GM21825 (cell line): Measurements from ENCODE around the gene LRRC74B.
"Not testable (repeated sequence)": the region's sequence is repeated elsewhere in the genome, so short reads cannot be mapped to it uniquely, and the experiment has no call there.

Experiments used
- ATAC-seq: cut with Tn5 transposase; IDR thresholded peaks from one replicate; pipeline ENCODE4 v1.9.1; 2021; ENCODE audit warnings: mild to moderate bottlenecking, moderate library complexity; ENCODE audit not compliant: unreplicated experiment

Gene LRRC74B

DNA sequence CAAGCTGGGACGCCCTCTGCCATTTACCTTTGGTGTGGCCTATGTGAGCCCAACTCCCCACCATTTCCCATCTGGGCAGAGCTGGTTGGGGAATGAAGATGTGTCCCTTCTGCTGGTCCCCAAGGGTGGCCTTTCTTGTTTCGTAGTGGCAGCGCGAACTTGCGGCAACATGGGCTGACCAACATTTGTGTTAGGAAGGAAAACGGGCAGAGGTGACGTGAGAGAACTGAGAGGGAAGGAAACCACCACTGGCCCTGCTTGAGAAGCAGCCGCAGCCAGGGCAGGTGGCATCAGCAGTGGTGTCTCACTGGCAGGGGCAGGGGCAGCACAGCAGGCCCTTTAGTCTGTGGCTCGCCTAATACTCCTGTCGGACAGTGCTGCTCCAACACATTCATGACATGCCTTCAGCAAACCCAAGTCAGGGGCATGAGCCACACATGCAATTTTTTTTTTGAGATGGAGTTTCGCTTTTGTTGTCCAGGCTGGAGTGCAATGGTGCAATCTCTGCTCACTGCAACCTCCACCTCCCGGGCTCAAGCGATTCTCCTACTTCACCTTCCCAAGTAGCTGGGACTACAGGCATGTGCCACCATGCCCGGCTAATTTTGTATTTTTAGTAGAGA lies 29.9 kb downstream of the LRRC74B start:
- no peak for ATAC-seq

DNA sequence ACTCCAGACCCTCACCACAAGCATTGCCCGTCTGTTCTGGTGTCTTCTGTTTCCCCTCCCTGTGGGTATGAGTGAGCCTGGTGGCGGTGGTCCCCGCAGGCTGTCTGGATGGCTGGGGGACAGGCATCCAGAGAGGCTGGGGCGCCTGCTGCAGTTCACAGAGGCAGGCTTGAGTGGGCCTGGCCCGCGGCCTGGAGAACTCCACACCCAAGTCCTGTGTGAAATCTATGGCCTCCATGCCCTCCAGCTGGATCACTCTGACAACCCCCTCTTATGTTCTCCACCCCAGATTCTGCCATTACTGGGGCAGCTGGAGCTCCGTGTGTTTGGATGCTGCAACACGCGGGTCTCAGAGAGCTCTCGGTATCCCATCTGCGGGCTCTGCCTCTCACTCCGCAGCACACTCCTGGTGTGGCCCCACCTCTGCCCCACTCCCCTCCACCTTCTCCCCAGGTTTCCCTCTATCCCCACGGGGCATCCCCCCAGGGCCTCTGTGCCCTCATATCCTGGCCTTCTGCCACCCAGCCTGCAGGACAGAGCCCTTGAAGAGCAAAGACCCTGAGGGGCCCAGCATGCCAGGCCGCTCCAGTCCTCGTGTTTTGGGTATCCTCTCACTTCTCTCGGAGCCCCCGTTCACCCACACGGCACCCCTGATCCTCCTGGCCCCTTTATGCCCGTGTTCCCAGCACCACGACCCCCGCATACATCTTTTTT lies 31.3 kb downstream of the LRRC74B start:
- ATAC-seq, result no peak

DNA sequence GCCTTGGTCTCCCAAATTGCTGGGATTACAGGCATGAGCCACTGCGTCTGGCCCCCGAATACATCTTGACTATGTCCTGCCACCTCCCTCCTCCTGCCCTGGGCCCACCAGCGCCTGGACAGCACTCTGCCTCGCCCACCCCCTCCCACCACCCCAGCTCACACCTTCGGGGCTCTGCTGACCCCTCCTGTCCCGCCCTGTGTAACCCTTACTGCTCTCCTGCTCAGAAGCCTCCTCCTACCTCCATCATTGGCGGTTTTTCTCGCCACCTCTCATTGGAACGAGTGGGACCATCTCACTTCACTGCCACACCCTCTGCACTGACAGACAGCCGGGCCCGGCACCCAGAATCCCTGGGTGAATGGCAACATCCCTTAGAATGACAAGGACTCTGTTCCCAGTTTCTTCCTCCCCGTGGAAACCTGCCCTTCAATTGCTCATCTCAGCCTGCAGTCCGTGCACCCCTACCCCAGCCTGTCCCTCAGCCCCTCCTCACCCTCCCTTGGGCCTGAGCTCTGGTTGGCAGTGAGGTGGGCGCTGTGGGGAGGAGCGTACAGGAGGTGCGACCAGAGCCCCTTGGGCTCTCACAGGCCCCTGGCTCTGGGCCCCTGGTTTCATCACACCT lies 32.2 kb downstream of the LRRC74B start:
- no peak for ATAC-seq

DNA sequence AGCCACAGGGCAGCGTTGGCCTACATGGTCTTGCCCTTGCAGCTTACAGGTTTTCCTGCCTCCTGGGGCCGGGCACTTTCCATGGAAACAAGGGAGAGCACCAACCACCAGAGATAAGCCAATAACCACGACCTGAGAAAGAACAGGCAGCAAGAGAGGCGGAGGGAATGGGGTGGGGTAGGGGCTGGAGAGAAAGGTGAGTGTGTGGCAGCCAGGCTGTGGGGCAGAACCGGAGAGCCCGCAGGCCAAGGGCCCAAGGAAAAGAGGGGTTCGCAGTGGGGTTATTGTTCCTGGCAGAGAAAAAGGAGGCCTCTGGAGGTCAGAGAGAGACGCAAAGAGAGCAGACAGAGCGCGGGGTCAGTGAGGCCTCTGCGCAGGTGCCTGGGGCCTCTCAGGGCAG lies 33.2 kb downstream of the LRRC74B start:
- ATAC-seq, result no peak

DNA sequence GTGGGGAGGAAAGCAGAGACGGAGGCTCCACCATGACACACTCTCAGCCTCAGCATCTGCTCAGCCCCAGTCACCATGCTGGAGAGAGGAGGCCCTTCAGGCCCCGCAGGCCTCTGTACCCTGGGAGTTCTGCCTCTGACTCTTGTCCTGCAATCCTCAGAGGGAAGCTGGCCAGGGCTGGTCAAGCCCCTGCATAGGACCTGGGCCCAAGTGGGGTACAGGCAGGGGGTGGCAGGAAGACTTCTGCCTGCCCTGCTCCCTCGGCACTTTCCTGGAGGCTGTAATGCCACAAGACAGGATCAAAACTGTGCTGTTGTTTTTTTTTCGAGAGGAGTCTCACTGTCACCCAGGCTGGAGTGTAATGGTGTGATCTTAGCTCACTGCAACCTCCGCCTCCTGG lies 33.7 kb downstream of the LRRC74B start:
- ATAC-seq, result no peak

DNA sequence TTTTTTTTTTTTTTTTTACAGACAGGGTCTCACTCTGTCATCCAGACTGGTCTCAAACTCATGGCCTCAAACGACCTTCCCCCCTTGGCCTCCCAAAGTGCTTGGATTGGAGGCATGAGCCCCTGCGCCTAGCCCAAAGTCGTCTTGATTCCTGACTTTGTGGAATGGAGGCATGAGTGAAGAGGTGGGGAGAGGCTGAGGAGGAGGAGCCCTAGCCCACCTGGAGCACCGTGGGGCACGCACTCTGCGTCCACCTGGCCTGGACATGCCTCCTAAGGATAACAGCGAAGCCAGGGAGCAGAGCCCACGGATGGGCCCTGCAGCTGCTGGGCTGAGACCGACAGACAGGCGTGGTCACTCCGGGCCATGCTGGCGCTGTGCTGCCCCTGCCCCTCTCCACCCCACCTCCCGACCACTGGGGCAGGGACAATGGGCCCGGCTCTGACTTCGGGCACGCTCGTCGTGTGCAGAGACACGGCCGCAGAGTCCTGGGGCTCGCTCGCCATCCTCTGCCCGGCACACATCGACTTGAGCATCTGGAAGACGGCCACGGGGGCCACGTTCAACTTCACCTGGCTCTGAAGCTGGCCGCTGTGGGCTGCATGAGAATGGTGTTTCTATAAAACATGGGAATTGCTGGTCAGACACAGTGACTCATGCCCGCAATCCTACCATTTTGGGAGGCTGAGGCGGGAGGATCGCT lies 34.8 kb downstream of the LRRC74B start:
- ATAC-seq, result no peak

DNA sequence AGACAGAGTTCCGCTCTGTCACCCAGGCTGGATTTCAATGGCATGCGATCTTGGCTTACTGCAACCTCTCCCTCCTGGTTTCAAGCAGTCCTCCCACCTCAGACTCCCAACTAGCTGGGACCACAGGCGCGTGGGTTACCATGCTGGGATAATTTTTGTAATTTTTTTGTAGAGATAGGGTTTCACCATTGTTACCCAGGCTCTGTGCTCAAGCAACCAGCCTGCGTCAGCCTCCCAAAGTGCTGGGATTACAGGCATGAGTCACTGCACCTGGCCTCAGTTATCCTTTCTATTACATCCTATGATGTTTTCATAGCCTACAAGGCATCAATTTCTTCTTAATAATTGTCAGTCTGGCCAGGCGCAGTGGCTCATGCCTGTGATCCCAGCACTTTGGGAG lies 36.5 kb downstream of the LRRC74B start:
- ATAC-seq, result no peak

DNA sequence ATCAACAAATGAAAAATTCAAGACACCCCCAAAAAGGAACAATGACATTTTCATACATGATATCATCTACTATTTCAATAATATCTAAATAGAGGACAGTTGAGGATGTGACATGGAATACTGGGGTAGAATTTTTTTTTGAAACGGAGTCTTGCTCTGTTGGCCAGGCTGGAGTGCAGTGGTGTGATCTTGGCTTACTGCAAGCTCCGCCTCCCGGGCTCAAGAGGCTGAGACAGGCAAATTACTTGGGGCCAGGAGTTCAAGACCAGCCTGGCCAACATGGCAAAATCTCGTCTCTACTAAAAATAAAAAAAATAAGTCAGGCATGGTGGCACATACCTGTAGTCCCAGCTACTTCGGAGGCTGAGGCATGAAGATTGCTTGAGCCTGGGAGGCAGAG lies 41.4 kb downstream of the LRRC74B start:
- ATAC-seq, result no peak

DNA sequence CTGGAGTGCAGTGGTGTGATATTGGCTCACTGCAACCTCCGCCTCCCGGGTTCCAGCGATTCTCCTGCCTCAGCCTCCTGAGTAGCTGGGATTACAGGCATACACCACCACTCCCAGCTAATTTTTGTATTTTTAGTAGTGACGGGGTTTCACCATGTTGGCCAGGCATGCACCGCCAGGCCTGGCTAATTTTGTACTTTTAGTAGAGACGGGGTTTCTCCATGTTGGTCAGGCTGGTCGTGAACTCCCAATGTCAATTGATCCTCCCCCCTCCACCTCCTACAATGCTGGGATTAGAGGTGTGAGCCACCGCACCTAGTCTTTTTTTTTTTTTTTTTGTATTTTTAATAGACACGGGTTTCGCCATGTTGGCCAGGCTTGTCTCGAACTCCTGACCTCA lies 42.2 kb downstream of the LRRC74B start:
- ATAC-seq, result not testable (repeated sequence)

DNA sequence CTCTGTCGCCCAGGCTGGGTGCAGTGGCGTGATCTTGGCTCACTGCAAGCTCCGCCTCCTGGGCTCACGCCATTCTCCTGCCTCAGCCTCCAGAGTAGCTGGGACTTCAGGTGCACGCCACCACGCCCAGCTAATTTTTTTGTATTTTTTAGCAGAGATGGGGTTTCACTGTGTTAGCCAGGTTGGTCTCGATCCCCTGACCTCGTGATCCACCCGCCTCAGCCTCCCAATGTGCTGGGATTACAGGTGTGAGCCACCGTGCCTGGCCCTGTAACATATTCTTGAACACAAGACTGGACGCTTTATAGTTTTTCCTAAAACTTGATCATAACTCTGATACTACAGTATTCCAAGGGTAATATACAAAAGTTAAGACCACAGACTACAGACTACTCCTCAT lies 45.5 kb downstream of the LRRC74B start:
- ATAC-seq, result not testable (repeated sequence)

DNA sequence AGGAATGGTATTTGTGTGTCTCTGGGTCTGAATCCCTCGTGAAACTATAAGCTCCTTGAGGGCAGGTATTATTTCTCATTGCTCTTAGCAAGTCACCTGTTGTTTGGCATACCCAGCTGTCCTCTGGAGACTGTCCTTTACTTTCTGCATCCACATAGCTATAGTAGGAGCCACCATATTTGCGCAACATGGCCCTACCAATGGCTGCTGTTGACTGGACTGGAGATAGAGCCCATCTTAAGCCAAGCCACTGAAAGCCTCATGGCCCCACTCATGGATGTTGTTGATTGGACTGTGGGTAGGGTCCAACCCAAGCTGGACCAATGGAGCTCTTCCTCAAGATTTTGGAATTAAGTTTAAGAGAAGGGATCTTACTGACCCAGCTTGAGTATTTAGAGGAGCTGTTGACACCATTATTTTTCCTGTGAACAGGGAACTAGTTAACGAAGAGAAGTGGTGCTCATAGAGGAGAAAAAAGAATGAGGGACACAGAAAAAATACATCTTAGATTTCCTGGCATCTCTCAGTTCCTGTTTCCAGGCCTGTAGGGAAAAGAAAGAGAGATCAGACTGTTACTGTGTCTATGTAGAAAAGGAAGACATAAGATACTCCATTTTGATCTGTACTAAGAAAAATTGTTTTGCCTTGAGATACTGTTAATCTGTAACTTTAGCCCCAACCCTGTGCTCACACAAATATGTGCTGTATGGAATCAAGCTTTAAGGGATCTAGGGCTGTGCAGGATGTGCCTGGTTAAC lies 47.2 kb downstream of the LRRC74B start:
- ATAC-seq, result no peak

DNA sequence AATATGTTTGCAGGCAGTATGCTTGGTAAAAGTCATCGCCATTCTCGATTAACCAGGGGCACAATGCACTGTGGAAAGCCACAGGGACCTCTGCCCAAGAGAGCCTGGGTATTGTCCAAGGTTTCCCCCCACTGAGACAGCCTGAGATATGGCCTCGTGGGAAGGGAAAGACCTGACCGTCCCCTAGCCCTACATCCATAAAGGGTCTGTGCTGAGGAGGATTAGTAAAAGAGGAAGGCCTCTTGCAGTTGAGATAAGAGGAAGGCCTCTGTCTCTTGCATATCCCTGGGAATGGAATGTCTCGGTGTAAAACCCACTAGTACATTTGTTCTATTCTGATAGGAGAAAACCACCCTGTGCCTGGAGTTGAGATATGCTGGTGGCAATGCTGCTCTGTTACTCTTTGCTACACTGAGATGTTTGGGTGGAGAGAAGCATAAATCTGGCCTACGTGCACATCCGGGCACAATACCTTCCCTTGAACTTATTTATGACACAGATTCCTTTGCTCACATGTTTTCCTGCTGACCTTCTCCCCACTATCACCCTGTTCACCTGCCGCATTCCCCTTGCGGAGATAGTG lies 47.9 kb downstream of the LRRC74B start:
- not testable (repeated sequence) for ATAC-seq

DNA sequence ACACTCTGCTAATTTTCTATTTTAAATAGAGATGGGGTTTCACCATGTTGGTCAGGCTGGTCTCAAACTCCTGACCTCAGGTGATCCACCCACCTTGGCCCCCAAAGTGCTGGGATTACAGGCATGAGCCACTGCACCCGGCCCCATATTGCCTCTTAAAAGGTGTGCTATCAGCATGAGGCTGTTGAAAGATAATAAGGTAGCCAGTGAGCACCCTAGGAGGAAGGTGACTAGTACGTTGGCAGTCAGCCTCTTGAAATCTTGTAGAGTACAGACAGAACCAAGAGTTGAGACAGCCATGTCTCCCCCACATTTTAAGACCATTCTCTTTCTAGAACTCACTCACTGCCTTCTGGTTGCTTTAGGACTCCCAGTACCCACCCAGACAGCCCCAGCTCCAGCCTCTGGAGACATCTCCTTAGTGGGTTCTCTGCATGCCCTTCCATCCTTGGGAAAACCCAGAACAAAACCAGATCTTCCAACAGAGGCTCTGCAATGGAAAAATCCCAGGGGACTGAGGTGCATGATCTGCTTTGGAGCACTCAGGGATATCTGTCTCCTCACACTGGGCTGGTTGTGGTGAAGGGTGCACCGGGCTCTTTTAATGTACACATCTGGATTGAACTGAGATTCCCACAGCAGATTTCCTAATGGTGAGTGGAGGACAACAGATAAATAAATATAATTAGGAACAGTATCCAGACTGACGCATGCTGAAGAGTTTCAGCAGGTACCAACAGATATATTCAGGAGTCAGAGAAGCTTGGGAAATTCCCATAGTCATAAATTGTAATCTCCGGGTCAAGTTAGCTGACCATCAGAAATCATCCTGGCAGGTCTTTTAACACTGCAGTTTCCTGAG lies 49.4 kb downstream of the LRRC74B start:
- ATAC-seq, result no peak

DNA sequence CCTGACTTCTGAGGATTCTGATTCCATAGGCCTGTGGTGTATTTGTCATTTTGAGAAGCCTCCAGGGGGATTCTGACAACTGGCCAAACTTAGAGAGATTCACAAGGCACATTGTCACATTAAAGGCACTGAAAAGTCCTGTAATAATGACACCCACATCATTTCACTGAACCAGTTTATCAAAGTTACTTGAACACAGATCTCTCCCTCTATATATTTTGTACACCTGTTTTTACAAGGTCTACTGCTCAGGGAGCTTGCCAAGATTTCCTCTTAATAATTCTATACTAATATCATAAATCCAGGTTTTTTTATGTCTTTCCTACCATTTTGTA lies 50.0 kb downstream of the LRRC74B start:
- no peak for ATAC-seq

DNA sequence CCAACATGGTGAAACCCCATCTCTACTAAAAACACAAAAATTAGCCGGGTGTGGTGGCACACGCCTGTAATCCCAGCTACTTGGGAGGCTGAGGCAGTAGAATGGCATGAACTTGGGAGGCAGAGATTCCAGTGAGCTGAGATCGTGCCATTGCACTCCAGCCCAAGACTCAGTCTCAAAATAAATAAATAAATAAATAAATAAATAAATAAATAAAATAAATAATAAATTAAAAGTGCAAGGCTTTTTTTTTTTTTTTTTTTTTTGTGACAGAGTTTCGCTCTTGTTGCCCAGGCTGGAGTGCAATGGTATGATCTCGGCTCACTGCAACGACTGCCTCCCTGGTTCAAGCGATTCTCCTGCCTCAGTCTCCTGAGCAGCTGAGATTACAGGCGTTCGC lies 51.1 kb downstream of the LRRC74B start:
- not testable (repeated sequence) for ATAC-seq

DNA sequence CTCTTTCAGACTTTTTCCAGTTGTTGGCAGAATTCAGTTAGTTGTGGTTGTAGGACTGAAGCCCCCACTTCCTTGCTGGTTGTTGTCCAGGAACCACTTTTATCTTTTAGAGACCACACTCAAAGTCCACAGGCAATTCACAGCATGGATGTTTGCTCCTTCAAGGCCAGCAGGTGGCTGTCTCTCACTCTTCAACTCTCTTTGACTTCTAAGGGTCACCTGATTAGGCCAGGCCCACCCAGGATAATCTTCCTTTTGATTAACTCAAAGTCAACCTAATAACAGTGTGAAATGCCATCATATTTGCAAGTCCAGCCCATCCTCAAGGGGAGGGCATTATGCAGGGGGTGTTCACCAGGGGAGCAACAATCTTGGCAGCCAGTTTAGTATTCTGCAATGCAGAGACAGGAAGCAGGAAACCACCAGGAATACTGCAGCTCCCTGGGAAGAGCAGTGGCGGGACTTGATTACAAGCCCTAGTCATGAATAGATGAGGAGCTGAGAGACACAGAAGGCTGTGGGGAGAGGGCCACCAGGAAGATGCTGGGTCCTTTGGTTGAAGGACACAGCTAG lies 52.4 kb downstream of the LRRC74B start:
- ATAC-seq, result no peak

DNA sequence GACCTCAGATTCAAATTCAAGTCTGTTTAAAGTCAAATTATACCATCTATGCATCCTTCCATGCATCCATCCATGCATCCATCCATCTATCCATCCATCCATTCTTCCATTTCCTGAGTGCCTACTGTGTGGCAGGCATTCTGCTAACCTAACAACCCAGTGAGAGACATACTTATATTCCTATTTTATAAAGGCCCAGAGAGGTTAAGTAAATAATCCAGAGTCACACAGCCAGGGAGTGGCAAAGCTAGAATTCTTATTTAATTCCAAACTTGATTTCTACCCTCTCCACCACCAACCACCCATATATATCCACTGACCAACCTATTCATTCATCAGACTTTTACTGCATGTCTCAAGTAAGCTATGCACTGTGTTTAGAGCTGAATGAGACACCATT lies 53.8 kb downstream of the LRRC74B start:
- ATAC-seq, result no peak

DNA sequence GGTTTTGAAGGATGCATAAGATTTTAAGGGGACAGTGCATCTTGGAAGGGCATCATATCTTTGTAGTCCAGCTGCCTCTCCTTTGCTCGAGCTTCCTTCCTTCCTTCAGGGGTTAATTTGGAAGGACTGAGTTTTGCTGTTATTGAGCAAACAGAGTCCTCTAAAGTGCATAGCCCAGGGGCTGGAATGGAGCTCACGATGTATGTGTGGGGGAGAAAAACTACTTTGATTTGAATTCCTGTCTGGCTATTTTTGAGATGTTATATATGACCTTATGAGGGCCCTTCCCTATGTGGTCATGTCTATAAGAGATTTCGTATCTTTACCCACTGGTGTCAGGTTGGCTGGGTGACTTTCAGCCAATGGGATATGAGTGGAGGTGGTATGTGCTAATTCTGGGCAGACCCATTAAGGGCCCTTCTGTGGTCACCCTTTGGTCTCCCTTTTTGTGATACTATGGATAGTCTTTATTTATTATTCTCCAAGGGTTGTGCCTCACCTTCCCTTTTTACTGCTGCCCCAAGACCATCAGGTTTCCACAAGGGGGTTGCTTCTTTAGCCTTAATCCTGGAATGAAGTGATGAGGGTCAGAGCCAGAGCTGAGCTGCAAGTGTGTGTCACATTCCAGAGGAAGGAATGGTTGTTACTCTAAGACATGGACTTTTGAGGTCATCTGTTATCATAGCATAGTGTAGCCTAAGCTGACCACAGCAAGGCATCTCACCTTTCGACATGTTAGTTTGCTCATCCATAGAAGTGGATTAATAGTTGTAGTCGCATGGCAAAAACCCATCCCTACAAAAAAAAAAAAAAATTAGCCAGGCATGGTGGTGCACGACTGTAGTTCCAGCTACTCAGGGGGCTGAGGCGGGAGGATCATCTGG lies 54.6 kb downstream of the LRRC74B start:
- no peak for ATAC-seq
